Measurements from ENCODE around the gene NUAK2. TPM values are rescaled to one million over a fixed set of nuclear protein-coding genes. Genes with fewer than 3 reads are reported as not detected.
A peak's percentile ranks its signal among the peaks of the same experiment; 100 is the strongest.
"Not testable (repeated sequence)": the region's sequence is repeated elsewhere in the genome, so short reads cannot be mapped to it uniquely, and the experiment has no call there.

NUAK2 gene
- 8.3 and 11.9 TPM in 2 replicates for total RNA-seq (2014; rRNA removed; shearing (Covaris generic); ENCODE audit: low replicate concordance)

- in situ Hi-C loops (cut with HindIII; ENCODE audit: low pct_unique_long_range_greater_than_20kb, low sequenced_read_pairs): no loop called here
Observed at GRCh38 chr1:205321162-205321958, at the start of gene NUAK2. TSS of gene NUAK2 (minus strand) at chr1:205321745. CDS start at chr1:205321628, 117 bp downstream.

DNA sequence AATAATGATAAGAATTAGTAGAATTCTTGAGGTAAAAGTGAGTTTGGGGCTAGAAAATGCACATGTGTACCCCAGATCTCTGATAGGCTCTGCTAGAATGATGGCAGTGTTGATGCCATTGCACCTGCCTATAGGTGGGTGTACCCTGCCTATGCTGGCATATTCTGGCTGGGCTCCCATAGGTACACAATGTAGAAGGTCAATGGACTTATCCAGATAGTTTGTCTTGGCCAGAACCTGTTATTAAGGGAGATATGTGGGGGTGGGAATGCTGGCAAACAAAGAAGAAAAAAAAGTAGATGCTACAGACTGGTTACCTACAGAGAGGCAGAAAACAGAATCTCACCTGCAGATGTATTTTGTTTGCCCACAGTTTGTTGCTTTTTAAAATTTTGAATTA, 49.2 kb upstream of the NUAK2 start:
- in situ Hi-C loops (cut with HindIII; ENCODE audit: low pct_unique_long_range_greater_than_20kb, low sequenced_read_pairs): no loop called here
- no peak for DNase-seq (ENCODE audit: low read depth)

More at GRCh38 chr1:205321162-205321958, at the start of gene NUAK2:
- peak; percentile 93 for DNase-seq (ENCODE audit: low read depth)

DNA sequence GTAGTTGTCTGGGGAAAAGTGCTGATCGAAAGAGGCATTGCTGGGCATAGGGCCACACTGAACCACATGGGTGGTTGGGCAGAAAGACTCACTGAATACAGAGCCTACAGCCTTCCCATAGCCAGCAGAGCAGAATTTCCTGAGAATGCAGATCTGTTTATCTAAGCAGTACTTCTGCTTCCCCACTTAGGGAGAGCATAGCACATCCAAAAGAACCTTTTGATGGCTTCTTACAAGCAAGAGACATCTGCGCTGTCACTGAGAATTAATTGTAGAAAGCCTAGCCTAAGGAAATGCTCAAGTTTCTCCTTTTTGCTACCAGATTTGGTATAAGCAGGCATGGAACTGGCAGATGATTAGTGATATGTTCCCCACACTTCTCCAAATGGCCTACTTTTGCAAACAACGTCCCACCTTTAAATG, 48.2 kb upstream of the NUAK2 start:
- DNase-seq (ENCODE audit: low read depth): no peak
- in situ Hi-C loops (cut with HindIII; ENCODE audit: low pct_unique_long_range_greater_than_20kb, low sequenced_read_pairs): no loop called here

GRCh38 chr1:205368478-205368877, 46.9 kb upstream of the NUAK2 start:
- no peak for DNase-seq (ENCODE audit: low read depth)
- in situ Hi-C loops (cut with HindIII; ENCODE audit: low pct_unique_long_range_greater_than_20kb, low sequenced_read_pairs): no loop called here

DNA sequence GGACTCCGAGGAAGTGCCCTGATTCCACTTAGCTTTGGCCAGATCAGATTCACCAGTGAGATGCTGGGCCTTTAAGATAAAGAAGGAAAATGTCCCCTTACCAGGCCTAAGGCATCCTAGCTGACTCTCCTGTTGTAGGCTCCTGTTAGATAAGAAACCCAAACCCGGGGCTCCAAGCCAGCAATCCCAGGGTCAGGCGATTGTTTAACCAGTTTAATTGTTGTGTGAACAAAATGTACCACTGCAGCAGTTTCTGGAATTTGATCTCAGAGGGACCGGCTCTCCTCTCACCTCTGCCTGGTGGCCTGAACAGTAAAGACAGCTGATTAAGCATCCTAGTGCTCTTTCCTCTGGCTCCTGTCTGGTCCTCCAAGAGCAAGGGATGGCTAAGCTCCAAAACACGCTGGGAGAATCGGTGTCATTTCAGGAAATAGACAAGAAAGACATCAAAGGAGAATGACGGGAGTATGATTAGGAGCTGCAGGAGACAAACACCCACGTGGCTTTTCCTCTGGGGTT, 44.5 kb upstream of the NUAK2 start:
- in situ Hi-C loops (cut with HindIII; ENCODE audit: low pct_unique_long_range_greater_than_20kb, low sequenced_read_pairs): no loop called here
- DNase-seq (ENCODE audit: low read depth): no peak

DNA sequence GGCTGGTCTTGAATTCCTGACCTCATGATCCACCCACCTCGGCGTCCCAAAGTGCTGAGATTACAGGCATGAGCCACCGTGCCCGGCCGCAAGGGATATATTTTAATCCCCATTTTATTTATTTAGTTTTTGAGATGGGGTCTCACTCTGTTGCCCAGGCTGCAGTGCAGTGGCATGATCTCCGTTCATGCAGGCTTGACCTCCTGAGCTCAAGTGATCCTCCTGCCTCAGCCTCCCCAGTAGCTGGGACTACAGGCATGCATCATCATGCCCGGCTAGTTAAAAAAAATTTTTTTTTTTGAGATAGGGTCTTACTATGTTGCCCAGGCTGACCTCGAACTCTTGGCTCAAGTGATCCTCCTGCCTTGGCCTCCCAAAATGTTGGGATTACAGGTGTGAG, 43.5 kb upstream of the NUAK2 start:
- DNase-seq (ENCODE audit: low read depth); in situ Hi-C loops (cut with HindIII; ENCODE audit: low pct_unique_long_range_greater_than_20kb, low sequenced_read_pairs): not testable (repeated sequence)

DNA sequence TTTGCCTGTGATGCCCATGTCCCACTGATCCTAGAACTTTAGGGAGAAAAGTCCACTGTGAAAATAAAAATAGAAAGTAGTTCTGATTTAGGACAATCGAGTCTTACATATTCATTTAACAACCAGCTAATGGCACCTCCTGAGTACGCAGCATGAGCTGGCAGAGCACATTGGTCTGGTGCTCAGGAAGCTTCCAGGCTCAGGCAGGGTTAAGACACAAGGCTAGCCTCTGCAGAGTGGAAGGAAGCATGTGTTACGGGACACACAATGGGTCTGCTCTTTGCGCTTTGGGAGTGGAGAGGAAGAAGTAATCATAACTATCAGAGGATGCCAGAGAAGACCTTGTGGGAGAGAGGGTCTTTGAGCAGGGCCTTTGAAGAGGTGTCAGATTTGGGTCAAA, 39.3 kb upstream of the NUAK2 start:
- in situ Hi-C loops (cut with HindIII; ENCODE audit: low pct_unique_long_range_greater_than_20kb, low sequenced_read_pairs): no loop called here
- no peak for DNase-seq (ENCODE audit: low read depth)

GRCh38 chr1:205359771-205360565, 38.4 kb upstream of the NUAK2 start:
- in situ Hi-C loops (cut with HindIII; ENCODE audit: low pct_unique_long_range_greater_than_20kb, low sequenced_read_pairs): no loop called here
- DNase-seq (ENCODE audit: low read depth): no peak

DNA sequence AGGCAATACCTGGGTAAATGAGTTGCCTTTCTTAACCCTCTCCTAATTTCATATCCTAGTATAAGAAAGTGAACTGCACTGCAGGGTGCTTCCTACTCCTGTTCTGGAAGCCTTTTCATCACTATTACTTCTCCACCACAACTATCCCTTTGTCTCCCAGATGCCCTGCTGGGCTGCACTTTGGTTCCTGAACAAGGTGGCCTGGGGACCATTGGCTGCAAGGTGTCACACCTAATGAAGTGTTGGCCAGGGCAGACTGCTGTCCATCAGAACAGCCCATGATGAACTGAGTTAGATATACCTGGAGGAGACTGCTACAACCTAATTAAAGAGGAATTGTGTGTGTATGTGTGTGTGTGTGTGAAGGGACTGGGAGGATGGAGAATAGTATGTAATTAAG, 37.0 kb upstream of the NUAK2 start:
- in situ Hi-C loops (cut with HindIII; ENCODE audit: low pct_unique_long_range_greater_than_20kb, low sequenced_read_pairs): no loop called here
- no peak for DNase-seq (ENCODE audit: low read depth)

GRCh38 chr1:205357567-205357966, 36.0 kb upstream of the NUAK2 start:
- DNase-seq (ENCODE audit: low read depth): no peak
- in situ Hi-C loops (cut with HindIII; ENCODE audit: low pct_unique_long_range_greater_than_20kb, low sequenced_read_pairs): no loop called here

GRCh38 chr1:205356440-205357139, 35.0 kb upstream of the NUAK2 start, which contains the start of gene KLHDC8A:
TSS of gene KLHDC8A (minus strand) at chr1:205356922. CDS start at chr1:205343604, 13,318 bp downstream.
- DNase-seq (ENCODE audit: low read depth): no peak
- in situ Hi-C loops (cut with HindIII; ENCODE audit: low pct_unique_long_range_greater_than_20kb, low sequenced_read_pairs): no loop called here

DNA sequence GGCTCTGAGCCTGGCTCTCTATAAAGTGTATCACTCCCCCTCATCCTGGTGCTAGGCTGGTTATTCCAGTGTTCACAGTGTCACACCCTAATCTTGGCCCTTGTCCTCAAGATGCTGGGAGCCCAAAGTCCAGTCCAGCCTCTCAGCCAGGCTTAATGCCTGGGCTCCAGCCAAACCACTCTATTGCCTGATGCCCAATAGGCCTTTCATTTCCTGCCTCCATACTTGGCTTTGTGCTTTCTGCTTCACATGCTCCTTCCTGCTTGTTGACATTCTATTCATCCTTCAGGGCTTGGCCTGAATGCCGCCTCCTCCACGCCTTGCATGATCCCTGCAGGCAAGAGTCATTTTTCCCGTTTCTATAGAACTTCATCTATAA, 33.5 kb upstream of the NUAK2 start:
- in situ Hi-C loops (cut with HindIII; ENCODE audit: low pct_unique_long_range_greater_than_20kb, low sequenced_read_pairs): no loop called here
- DNase-seq (ENCODE audit: low read depth): no peak

GRCh38 chr1:205354259-205355074, 32.9 kb upstream of the NUAK2 start:
- in situ Hi-C loops (cut with HindIII; ENCODE audit: low pct_unique_long_range_greater_than_20kb, low sequenced_read_pairs): no loop called here
- DNase-seq (ENCODE audit: low read depth): peak; percentile 28

DNA sequence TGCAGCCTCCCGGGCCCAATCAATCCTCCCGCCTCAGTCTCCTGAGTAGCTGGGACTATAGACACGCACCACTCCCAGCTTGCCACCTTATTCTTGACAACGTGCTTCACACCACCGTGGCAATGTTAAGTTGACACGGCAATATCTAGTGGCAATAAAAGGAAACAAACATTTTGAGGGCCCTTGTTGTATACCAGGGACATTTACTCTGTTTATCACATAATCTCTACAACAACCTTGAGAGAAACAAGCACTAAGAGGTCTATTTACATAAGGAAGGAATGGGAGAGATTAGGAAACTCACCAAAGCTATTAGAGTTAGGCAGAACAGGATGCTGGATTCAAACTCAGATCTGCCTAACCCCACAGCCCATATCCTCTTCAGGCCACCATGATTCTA, 32.1 kb upstream of the NUAK2 start:
- no peak for DNase-seq (ENCODE audit: low read depth)
- in situ Hi-C loops (cut with HindIII; ENCODE audit: low pct_unique_long_range_greater_than_20kb, low sequenced_read_pairs): no loop called here

- DNase-seq (ENCODE audit: low read depth): no peak
- in situ Hi-C loops (cut with HindIII; ENCODE audit: low pct_unique_long_range_greater_than_20kb, low sequenced_read_pairs): no loop called here
Observed at GRCh38 chr1:205353191-205353590, 31.6 kb upstream of the NUAK2 start.

DNA sequence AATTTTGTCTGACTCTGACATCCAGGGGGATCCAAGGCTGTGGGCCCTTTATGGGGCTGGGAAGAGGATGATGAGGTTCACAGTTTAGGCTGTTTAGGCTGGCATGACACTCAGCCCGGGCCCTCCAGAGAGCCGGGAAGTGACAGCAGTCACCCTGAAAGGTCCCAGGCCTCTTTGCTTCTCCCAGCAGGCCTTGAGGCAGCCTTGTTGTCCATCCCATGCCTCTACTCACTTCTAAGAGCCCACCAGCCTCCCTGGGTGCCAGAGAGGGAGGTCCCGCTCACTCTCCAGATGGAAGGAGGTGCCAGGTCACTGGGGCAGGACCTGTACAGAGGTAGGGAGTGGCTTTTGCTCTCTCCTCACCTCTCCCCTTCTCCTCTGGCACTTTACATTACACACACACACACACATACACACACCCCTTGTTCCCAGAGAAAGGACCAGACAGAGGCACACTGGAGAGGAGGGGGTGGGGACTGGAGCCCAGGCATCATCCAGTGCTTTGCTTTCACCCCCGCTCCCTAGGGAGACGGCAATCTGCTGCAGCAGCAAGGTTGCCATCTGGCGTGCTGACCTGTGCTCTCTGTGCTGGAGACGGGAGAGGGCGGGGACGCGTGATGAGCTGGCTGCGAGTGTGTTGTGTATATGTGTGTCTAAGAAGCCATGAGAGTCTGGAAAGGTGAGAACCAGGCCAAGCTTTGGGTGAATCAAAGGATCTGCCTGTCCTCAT, 30.6 kb upstream of the NUAK2 start:
- in situ Hi-C loops (cut with HindIII; ENCODE audit: low pct_unique_long_range_greater_than_20kb, low sequenced_read_pairs): no loop called here
- no peak for DNase-seq (ENCODE audit: low read depth)

DNA sequence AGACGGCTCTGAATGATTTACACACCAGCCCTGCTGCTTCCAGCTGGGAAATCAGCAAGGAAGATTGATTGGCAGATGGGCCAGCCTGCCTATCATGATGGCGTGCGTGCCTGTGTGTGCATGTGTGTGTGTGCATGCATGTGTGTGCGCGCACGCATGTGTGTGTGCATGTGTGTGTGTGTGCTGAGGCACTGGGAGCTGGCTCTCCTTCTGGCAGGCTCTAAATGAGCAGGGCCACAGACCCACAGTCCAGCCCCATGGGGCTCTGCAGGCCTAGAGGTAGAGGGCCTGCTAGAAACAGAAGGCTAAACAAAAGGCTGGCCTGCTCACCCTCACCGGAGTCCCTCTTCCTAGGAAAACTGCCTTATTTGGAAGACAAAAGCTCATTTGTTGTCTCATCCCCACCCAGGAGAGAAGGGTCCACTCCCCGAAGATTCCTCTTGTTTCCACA, 29.2 kb upstream of the NUAK2 start:
- in situ Hi-C loops (cut with HindIII; ENCODE audit: low pct_unique_long_range_greater_than_20kb, low sequenced_read_pairs): no loop called here

More for the DNA sequence above, 29.2 kb upstream of the NUAK2 start:
- no peak for DNase-seq (ENCODE audit: low read depth)
